ENCODE data around the gene MGAT4A. TPM values are rescaled to one million over a fixed set of nuclear protein-coding genes. Genes with fewer than 3 reads are reported as not detected.

Gene MGAT4A
- total and polyA plus RNA-seq, 2 of the 13 experiments (the other 11 are each of a cell fraction or from before 2014, with no cell fraction given), result 47.2 to 90.9 TPM

DNA sequence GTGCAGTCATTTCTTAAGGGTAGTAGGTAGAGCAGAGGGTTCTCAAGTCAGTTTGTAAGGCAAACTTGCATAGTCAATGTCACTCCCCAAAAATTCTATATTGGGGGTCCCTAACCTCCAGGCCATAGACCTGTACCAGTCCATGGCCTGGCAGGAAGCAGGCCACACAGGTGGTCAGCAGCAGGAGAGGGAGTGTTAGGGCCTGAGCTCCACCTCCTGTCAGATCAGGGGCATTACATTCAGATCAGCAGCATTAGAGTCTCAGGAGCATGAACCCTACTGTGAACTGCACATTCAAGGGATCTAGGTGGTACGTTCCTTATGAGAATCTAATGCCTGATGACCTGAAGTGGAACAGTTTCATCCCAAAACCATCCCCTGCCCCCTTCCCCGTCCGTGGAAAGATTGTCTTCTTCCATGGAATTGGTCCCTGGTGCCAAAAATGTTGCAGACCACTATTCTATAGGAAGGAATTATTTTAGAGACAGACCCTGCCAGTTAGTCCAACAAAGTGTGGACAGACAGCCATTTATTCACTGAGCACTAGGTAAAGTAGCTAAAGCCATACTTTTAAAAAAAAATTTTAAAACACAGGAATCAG is 129.3 kb downstream of the MGAT4A start (continued):
- no peak for TF ChIP-seq ZBTB40 (IDR thresholded peaks at IDR 0.05)
- TF ChIP-seq ZBTB40 (CRISPR knock-in tag; IDR thresholded peaks at IDR 0.05), result no peak
- TF ChIP-seq ZNF609 (CRISPR knock-in tag; IDR thresholded peaks at IDR 0.05; ENCODE audit: borderline replicate concordance), result no peak
- TF ChIP-seq EED (CRISPR knock-in tag; IDR thresholded peaks at IDR 0.05), result no peak
- no peak for TF ChIP-seq HNRNPK (IDR thresholded peaks at IDR 0.05; ENCODE audit: low read depth, low read length, poor library complexity, severe bottlenecking)
- no peak for TF ChIP-seq NPAS2 (CRISPR knock-in tag; IDR thresholded peaks at IDR 0.05; ENCODE audit: borderline replicate concordance)
- TF ChIP-seq ZBTB25 (CRISPR knock-in tag; IDR thresholded peaks at IDR 0.05), result no peak
- TF ChIP-seq ARNTL (CRISPR knock-in tag; IDR thresholded peaks at IDR 0.05), result no peak
- no peak for TF ChIP-seq FLYWCH1 (CRISPR knock-in tag; IDR thresholded peaks at IDR 0.05)
- TF ChIP-seq KDM5A (IDR thresholded peaks at IDR 0.05; ENCODE audit: borderline replicate concordance, low read length), result no peak
- TF ChIP-seq MLX (CRISPR knock-in tag; IDR thresholded peaks at IDR 0.05), result no peak
